ENCODE measurements around the gene NACAD.

NACAD gene

DNA sequence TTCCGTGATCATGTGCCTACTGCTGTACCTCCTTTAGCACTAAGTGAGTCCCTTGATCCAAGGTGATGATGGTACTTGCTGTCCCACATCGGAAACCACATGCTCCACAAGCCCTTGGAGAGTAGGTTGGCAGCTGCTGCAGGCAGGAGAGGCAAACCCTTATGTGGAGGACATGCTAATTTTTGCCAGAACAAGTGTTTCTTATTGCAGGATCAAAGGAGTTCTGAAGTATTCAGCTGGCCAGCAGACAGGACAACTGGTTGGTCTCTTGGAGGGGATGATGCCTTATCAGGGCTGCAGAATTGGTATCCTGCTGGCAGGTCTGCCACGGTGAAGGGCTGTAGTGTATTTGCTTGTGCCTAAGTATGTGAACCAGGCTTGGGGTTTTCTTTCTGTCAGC, 36.8 kb downstream of the NACAD start:
- TF ChIP-seq, protein P1, sequence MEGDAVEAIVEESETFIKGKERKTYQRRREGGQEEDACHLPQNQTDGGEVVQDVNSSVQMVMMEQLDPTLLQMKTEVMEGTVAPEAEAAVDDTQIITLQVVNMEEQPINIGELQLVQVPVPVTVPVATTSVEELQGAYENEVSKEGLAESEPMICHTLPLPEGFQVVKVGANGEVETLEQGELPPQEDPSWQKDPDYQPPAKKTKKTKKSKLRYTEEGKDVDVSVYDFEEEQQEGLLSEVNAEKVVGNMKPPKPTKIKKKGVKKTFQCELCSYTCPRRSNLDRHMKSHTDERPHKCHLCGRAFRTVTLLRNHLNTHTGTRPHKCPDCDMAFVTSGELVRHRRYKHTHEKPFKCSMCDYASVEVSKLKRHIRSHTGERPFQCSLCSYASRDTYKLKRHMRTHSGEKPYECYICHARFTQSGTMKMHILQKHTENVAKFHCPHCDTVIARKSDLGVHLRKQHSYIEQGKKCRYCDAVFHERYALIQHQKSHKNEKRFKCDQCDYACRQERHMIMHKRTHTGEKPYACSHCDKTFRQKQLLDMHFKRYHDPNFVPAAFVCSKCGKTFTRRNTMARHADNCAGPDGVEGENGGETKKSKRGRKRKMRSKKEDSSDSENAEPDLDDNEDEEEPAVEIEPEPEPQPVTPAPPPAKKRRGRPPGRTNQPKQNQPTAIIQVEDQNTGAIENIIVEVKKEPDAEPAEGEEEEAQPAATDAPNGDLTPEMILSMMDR (IDR thresholded peaks at IDR 0.05; ENCODE audit: low read length, missing control alignments) = no peak
- no peak overlapping the region for H3K4me3 ChIP-seq (replicated peaks; ENCODE audit: low read depth, low read length)
- DNase-seq (ENCODE audit: low read depth) = no peak

- DNase-seq (ENCODE audit: low read depth) = no peak
- no peak overlapping the region for H3K4me3 ChIP-seq (replicated peaks; ENCODE audit: low read depth, low read length)
- TF ChIP-seq, protein P1 (IDR thresholded peaks at IDR 0.05; ENCODE audit: low read length, missing control alignments) = no peak
Observed at GRCh38 chr7:45050198-45050597, 38.6 kb downstream of the NACAD start.

DNA sequence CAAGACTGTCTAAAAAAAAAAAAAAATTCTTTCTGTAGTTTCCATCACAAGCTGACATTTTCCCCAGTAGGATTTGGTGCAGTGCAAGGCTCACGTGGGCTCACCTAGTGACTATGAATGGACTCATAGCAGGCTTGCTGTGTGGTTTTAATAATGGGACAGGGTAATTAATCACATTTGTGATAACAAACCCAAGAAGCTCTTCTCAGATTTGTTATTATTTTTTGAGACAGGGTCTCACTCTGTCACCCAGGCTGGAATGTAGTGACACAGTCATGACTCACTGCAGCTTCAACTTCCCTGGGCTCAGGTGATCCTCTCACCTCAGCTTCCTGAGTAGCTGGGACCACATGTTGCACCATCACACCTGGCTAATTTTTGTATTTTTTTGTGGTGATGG, 40.0 kb downstream of the NACAD start:
- TF ChIP-seq, protein P1 (IDR thresholded peaks at IDR 0.05; ENCODE audit: low read length, missing control alignments) = no peak
- no peak overlapping the region for H3K4me3 ChIP-seq (replicated peaks; ENCODE audit: low read depth, low read length)
- no peak for DNase-seq (ENCODE audit: low read depth)

- no peak overlapping the region for H3K4me3 ChIP-seq (replicated peaks; ENCODE audit: low read depth, low read length)
- no peak for DNase-seq (ENCODE audit: low read depth)
- TF ChIP-seq, protein P1 (IDR thresholded peaks at IDR 0.05; ENCODE audit: low read length, missing control alignments) = no peak
Observed at GRCh38 chr7:45044338-45044737, 44.4 kb downstream of the NACAD start.

DNA sequence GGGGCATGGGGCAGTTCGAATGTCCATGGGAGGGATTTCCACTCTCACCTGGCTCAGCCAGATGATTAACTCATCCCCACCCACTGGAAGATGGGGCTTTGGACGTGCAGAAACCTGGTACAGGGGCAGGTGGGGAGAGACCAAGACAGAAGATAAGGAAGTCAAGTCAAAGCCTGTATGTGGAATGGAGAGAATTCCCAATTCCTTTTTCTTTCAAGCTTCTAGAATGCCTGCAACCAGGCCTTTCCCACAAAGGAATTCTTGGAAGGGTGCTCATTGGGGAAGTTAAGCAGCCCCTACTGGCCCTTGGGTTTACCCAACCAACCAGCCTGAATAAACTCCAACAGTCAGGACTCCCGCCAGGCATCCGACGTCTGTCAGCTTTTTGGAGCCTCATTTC, 49.7 kb downstream of the NACAD start:
- TF ChIP-seq, protein P1 (IDR thresholded peaks at IDR 0.05; ENCODE audit: low read length, missing control alignments) = no peak
- no peak overlapping the region for H3K4me3 ChIP-seq (replicated peaks; ENCODE audit: low read depth, low read length)
- DNase-seq (ENCODE audit: low read depth) = no peak

- TF ChIP-seq, protein P1 (IDR thresholded peaks at IDR 0.05; ENCODE audit: low read length, missing control alignments) = no peak
- H3K4me3 ChIP-seq (replicated peaks; ENCODE audit: low read depth, low read length) = no peak overlapping the region
- no peak for DNase-seq (ENCODE audit: low read depth)
Observed at GRCh38 chr7:45037876-45038275, 50.9 kb downstream of the NACAD start.

DNA sequence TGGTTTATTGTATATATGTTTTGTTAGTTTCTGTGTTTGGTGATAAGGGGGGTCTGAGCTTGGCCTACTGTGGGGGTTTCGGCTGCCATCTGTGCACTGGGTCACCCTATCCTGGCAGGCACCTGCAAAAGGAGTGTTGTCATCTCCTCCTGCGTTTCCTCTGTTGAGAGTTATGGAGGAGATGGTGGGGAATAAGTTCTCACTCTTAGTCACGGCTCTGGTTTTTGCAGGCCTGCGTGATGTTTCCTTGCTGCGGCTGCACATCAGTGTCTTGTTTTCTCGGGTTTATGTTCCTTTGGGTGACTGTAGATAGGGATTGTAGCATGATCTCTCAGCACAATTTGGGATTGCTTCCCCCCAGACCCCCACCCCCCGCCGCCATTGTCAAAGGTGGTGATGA, 52.0 kb downstream of the NACAD start:
- H3K4me3 ChIP-seq (replicated peaks; ENCODE audit: low read depth, low read length) = no peak overlapping the region
- DNase-seq (ENCODE audit: low read depth) = no peak
- TF ChIP-seq, protein P1 (IDR thresholded peaks at IDR 0.05; ENCODE audit: low read length, missing control alignments) = no peak

All from fibroblast of pulmonary artery (primary cell).